H1 (cell line): ENCODE results near the gene FJX1. TPM values are rescaled to one million over a fixed set of nuclear protein-coding genes. Genes with fewer than 3 reads are reported as not detected.

Experiments
- CTCF ChIA-PET: fragments of 300-600 bp; sonication (Branson Sonifier 250); formaldehyde crosslinking; loops from one replicate; lab custom pipeline; 2021; ENCODE audit not compliant: partially characterized antibody; lab: Charles Lee
- POLR2A ChIA-PET: fragments of 300-600 bp; sonication (Branson Sonifier 250); formaldehyde crosslinking; loops from one replicate; lab custom pipeline; 2021; ENCODE audit warnings: inconsistent platforms; ENCODE audit not compliant: partially characterized antibody; lab: Charles Lee
- DNase-seq, 2 experiments: peaks; one replicate each; pipeline versions ENCODE4 v3.0.0 to v3.0.0-alpha.2; 2010 to 2022; ENCODE audit warnings: low spot score in 2 of 2, low read depth in 1 of 2, mixed read lengths in 1 of 2
- FAIRE-seq: peaks from 2 replicates; lab custom pipeline; 2011; peaks lifted over from hg19 to GRCh38; lab: Jason Lieb, UNC
- H2AFZ ChIP-seq: 2 replicates; pipeline ENCODE4 v1.8.1; 2012; ENCODE audit warnings: low read length, inconsistent platforms
- H2AK5ac ChIP-seq: 2 replicates; pipeline ENCODE4 v1.6.1; 2013; ENCODE audit warnings: low read depth, low read length
- H2BK120ac ChIP-seq: replicated peaks from 2 replicates; pipeline ENCODE3; 2013; ENCODE audit warnings: low read depth, low read length, inconsistent platforms
- H2BK12ac ChIP-seq: 2 replicates; pipeline ENCODE4 v1.6.1; 2013; ENCODE audit warnings: low read depth, low read length
- H2BK15ac ChIP-seq: 2 replicates; pipeline ENCODE4 v1.6.1; 2013; ENCODE audit warnings: low read length
- H2BK20ac ChIP-seq: 2 replicates; pipeline ENCODE4 v1.6.1; 2013; ENCODE audit warnings: low read length
- H2BK5ac ChIP-seq: 2 replicates; pipeline ENCODE4 v1.6.1; 2013; ENCODE audit warnings: low read depth, low read length
- H3K14ac ChIP-seq: 2 replicates; pipeline ENCODE4 v1.6.1; 2013; ENCODE audit warnings: inconsistent platforms; ENCODE audit not compliant: insufficient read length
- H3K18ac ChIP-seq: 2 replicates; pipeline ENCODE4 v1.6.1; 2013; ENCODE audit warnings: low read length; ENCODE audit errors: extremely low read depth
- H3K23ac ChIP-seq: 2 replicates; pipeline ENCODE4 v1.6.1; 2013; ENCODE audit warnings: inconsistent platforms; ENCODE audit not compliant: insufficient read length
- H3K23me2 ChIP-seq: 2 replicates; pipeline ENCODE4 v1.6.1; 2013; ENCODE audit warnings: low read depth, low read length
- H3K27ac ChIP-seq: 2 replicates; pipeline ENCODE4 v1.6.1; 2011; ENCODE audit warnings: low read depth, low read length, inconsistent platforms
- H3K27me3 ChIP-seq, 4 experiments: replicated peaks in 1 of 4; 1 replicate in 1 of 4; 2 replicates in 3 of 4; pipeline versions ENCODE4 v1.6.1 to v1.8.1; 2011 to 2013; ENCODE audit warnings: low read length in 3 of 4, mild to moderate bottlenecking in 3 of 4, inconsistent platforms in 2 of 4, mixed read lengths in 2 of 4, moderate library complexity in 1 of 4; ENCODE audit not compliant: control insufficient read depth in 3 of 4, insufficient read depth in 3 of 4; ENCODE audit errors: extremely low read depth in 1 of 4
- H3K36me3 ChIP-seq, 4 experiments: 2 replicates each; pipeline versions ENCODE4 v1.6.1 to v1.8.1; 2011 to 2013; ENCODE audit warnings: mild to moderate bottlenecking in 4 of 4, low read length in 3 of 4, moderate library complexity in 2 of 4, control low read depth in 1 of 4, inconsistent platforms in 1 of 4; ENCODE audit not compliant: insufficient read depth in 4 of 4, control insufficient read depth in 2 of 4
- H3K4ac ChIP-seq: replicated peaks from 2 replicates; pipeline ENCODE3; 2013; ENCODE audit warnings: low read length, low read depth, mixed read lengths, inconsistent platforms; ENCODE audit not compliant: insufficient read length
- H3K4me1 ChIP-seq, 4 experiments: replicated peaks in 1 of 4; 1 replicate in 1 of 4; 2 replicates in 3 of 4; pipeline versions ENCODE4 v1.6.1 to v1.8.1; 2011 to 2013; ENCODE audit warnings: low read length in 3 of 4, inconsistent platforms in 2 of 4, mixed read lengths in 1 of 4; ENCODE audit not compliant: insufficient read depth in 4 of 4, control insufficient read depth in 3 of 4
- H3K4me2 ChIP-seq, 2 experiments: 2 replicates each; pipeline versions ENCODE4 v1.6.1 to v1.8.1; 2011 to 2013; ENCODE audit warnings: low read depth in 2 of 2, low read length in 2 of 2, control low read depth in 1 of 2, inconsistent platforms in 1 of 2, mild to moderate bottlenecking in 1 of 2; ENCODE audit not compliant: insufficient read depth in 1 of 2
- H3K4me3 ChIP-seq, 4 experiments: fragments of 200-600, 300-600 bp in 1 of 4; sonication (generic), shearing (Covaris generic), sonication (Bioruptor Twin) in 1 of 4; 2 replicates each; pipeline versions ENCODE4 v1.5.1 to v1.8.1; 2011 to 2016; ENCODE audit warnings: low read length in 4 of 4, low read depth in 3 of 4, control low read depth in 2 of 4, inconsistent platforms in 2 of 4, mild to moderate bottlenecking in 2 of 4, mixed read lengths in 1 of 4, moderate library complexity in 1 of 4; ENCODE audit not compliant: insufficient read depth in 2 of 4; ENCODE audit errors: extremely low read depth in 1 of 4
- H3K56ac ChIP-seq: replicated peaks from 2 replicates; pipeline ENCODE3; 2013; ENCODE audit warnings: low read depth, mild to moderate bottlenecking, mixed read lengths, low read length, inconsistent platforms; ENCODE audit not compliant: insufficient read length
- H3K79me1 ChIP-seq: 2 replicates; pipeline ENCODE4 v1.6.1; 2013; ENCODE audit warnings: low read depth, low read length, control low read depth
- H3K79me2 ChIP-seq, 2 experiments: 2 replicates each; pipeline versions ENCODE4 v1.6.1 to v1.8.1; 2012 to 2013; ENCODE audit warnings: low read length in 2 of 2, mild to moderate bottlenecking in 2 of 2, inconsistent platforms in 1 of 2; ENCODE audit not compliant: insufficient read depth in 2 of 2, control insufficient read depth in 1 of 2
- H3K9ac ChIP-seq, 4 experiments: replicated peaks in 1 of 4; 1 replicate in 1 of 4; 2 replicates in 3 of 4; pipeline versions ENCODE4 v1.6.1 to v1.8.1; 2011 to 2013; ENCODE audit warnings: low read depth in 3 of 4, low read length in 3 of 4, control low read depth in 2 of 4, mild to moderate bottlenecking in 2 of 4, moderate library complexity in 2 of 4, inconsistent platforms in 1 of 4; ENCODE audit errors: extremely low read depth in 1 of 4
- H3K9me3 ChIP-seq, 2 experiments: 2 replicates each; pipeline versions ENCODE4 v1.6.1 to v1.8.1; 2012 to 2013; ENCODE audit warnings: mild to moderate bottlenecking in 2 of 2, moderate library complexity in 2 of 2, control low read depth in 1 of 2, inconsistent platforms in 1 of 2, low read depth in 1 of 2, low read length in 1 of 2, mixed read lengths in 1 of 2; ENCODE audit not compliant: insufficient read depth in 2 of 2
- H4K20me1 ChIP-seq, 2 experiments: replicated peaks in 1 of 2; 2 replicates each; pipeline versions ENCODE3 to v1.8.1; 2011 to 2013; ENCODE audit warnings: inconsistent platforms in 2 of 2, low read length in 2 of 2, mild to moderate bottlenecking in 1 of 2; ENCODE audit not compliant: insufficient read depth in 2 of 2, control insufficient read depth in 1 of 2
- H4K5ac ChIP-seq: 2 replicates; pipeline ENCODE4 v1.6.1; 2013; ENCODE audit warnings: low read length, low read depth, mixed read lengths, inconsistent platforms; ENCODE audit not compliant: insufficient read length
- H4K8ac ChIP-seq: 2 replicates; pipeline ENCODE4 v1.8.0; 2013; ENCODE audit warnings: mild to moderate bottlenecking, moderate library complexity, low read length, inconsistent platforms; ENCODE audit not compliant: insufficient read depth; ENCODE audit errors: extremely low read depth
- H4K91ac ChIP-seq: replicated peaks from 2 replicates; pipeline ENCODE3; 2013; ENCODE audit warnings: low read length, mixed read lengths, inconsistent platforms; ENCODE audit not compliant: insufficient read length
- BACH1 ChIP-seq: IDR thresholded peaks from 2 replicates; pipeline ENCODE4 v1.6.1; 2012; ENCODE audit warnings: low read length, improper control_type of control experiment
- CEBPB ChIP-seq: IDR thresholded peaks from 2 replicates; pipeline ENCODE4 v1.6.1; 2012; ENCODE audit warnings: low read depth, low read length
- FOSL1 ChIP-seq: IDR thresholded peaks from 2 replicates; pipeline ENCODE4 v1.6.1; 2011; ENCODE audit warnings: mild to moderate bottlenecking, low read depth, low read length, moderate library complexity; ENCODE audit not compliant: insufficient read depth
- KDM4A ChIP-seq: IDR thresholded peaks from one replicate; pipeline ENCODE4 v1.7.1; 2012; ENCODE audit warnings: low read depth, mild to moderate bottlenecking, moderate library complexity, low read length, inconsistent platforms; ENCODE audit not compliant: severe bottlenecking
- KDM5A ChIP-seq: fragments of 200-600 bp; IDR thresholded peaks from 2 replicates; pipeline ENCODE4 v1.7.1; 2012; ENCODE audit warnings: mild to moderate bottlenecking, low read length, inconsistent platforms, mixed read lengths
- POU5F1 ChIP-seq: IDR thresholded peaks from 2 replicates; pipeline ENCODE4 v1.6.1; 2011; ENCODE audit warnings: low read depth, mild to moderate bottlenecking, low read length, moderate library complexity
- TAF7 ChIP-seq: optimal IDR thresholded peaks from 2 replicates; pipeline ENCODE3; 2011; ENCODE audit warnings: low read depth, mild to moderate bottlenecking, inconsistent platforms, low read length, moderate library complexity, borderline replicate concordance
- WGBS, 2 experiments: shearing (Covaris generic) in 1 of 2; methylation state at CpG; one replicate each; pipeline versions ENCODE4 v1.1.6 to v1.1.7; 2013 to 2015; ENCODE audit warnings: low lambda C conversion rate in 2 of 2, mixed read lengths in 2 of 2, inconsistent platforms in 1 of 2, low coverage in 1 of 2, missing lambda C conversion rate in 1 of 2; ENCODE audit not compliant: insufficient replicate concordance in 2 of 2, insufficient coverage in 1 of 2, insufficient read length in 1 of 2; ENCODE audit errors: extremely low coverage in 1 of 2, missing lambda C conversion rate in 1 of 2; 5-methylcytosine and 5-hydroxymethylcytosine counted together
- polyA plus RNA-seq, 7 experiments: library from polyadenylated mRNA; depleted of rRNA in 3 of 7; stranded (reverse) in 5 of 7; unstranded in 2 of 7; fragments of >200 nt in 5 of 7; fragments of 200-250 nt in 2 of 7; gene quantifications; 1 replicate in 5 of 7; 2 replicates in 1 of 7; 4 replicates in 1 of 7; pipeline versions ENCODE4 v1.2.1 to v1.2.3, GENCODE V29; 2011 to 2013; ENCODE audit warnings: missing spikeins in 2 of 7, mixed read lengths in 2 of 7
- total RNA-seq: library from RNA; stranded (reverse); fragmentation: NEBNext Ultra II Directional; extraction: Animal tissue kit (Norgen Biotek cat#: 25700); gene quantifications from 2 replicates; pipeline ENCODE4 v1.2.1, GENCODE V29; 2021
- TF ChIP-seq, protein P1 (sequence below): IDR thresholded peaks from 2 replicates; pipeline ENCODE4 v1.6.1; 2012; ENCODE audit warnings: low read length, inconsistent platforms

FJX1 gene
- total and polyA plus RNA-seq, 2 of the 8 experiments (the other 6 are each of a cell fraction or from before 2014, with no cell fraction given), result 6.3 to 13.3 TPM

DNA sequence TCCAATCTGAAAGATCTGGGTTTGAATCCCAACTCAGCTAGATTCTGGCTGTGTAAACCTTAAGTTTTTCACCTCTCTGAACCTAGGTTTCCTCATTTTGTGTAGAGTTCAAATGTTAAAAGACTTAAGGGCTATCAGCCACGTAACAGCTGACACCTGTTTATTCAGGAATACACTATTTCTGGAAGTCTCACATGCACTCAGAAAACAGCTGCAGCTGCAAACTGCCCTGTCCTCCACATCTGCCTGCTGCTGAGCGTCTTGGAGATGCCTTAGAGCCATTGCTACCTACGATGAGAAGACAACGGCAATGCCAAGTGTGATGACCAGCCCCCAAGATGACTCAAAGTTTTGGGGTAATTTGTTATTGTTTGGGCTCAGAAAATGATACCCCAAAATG lies 37.6 kb downstream of the FJX1 start:
- Histone ChIP-seq H2AFZ (no peak overlapping the region), H4K5ac (no peak overlapping the region), H3K23me2 (no peaks in the 10 kb centered on the region), H3K9ac (no peak overlapping the region), H3K36me3 (no peaks in the 10 kb centered on the region), H3K4me3 (no peak overlapping the region), H2BK12ac (no peak overlapping the region), H3K27ac (no peak overlapping the region), H2BK120ac (no peak overlapping the region), H2BK5ac (no peak overlapping the region), H2BK20ac (no peak overlapping the region), H3K18ac (no peak overlapping the region), H3K23ac (no peak overlapping the region), H3K56ac (no peak overlapping the region), H2AK5ac (no peak overlapping the region; the same call in 1 of the 2 replicates), H3K4ac (no peak overlapping the region), H3K4me2 (no peak overlapping the region)
- POLR2A ChIA-PET, result interaction anchor here (1.2 kb wide), 1 partner anchor 32 kb away, joined by 3 read pairs; no protein-coding TSS in a partner anchor
- DNase-seq (no peak), FAIRE-seq (no peak)
- WGBS, 2 experiments, result 91% methylated on average over 4 of the region's 4 CpGs; no CpG with 5 or more reads in 1 of the 2 experiments
- TF ChIP-seq BACH1, result no peak
- no peak for TF ChIP-seq CEBPB
- no peak for TF ChIP-seq TAF7
- TF ChIP-seq, protein P1, sequence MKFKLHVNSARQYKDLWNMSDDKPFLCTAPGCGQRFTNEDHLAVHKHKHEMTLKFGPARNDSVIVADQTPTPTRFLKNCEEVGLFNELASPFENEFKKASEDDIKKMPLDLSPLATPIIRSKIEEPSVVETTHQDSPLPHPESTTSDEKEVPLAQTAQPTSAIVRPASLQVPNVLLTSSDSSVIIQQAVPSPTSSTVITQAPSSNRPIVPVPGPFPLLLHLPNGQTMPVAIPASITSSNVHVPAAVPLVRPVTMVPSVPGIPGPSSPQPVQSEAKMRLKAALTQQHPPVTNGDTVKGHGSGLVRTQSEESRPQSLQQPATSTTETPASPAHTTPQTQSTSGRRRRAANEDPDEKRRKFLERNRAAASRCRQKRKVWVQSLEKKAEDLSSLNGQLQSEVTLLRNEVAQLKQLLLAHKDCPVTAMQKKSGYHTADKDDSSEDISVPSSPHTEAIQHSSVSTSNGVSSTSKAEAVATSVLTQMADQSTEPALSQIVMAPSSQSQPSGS, result no peak
- TF ChIP-seq KDM4A, result no peak
- no peak for TF ChIP-seq FOSL1
- TF ChIP-seq KDM5A, result no peak
- no peak for TF ChIP-seq POU5F1
- TF ChIP-seq, all 59 proteins: peak for 0
- no peaks in the 10 kb centered on the region for H4K20me1 ChIP-seq
- H3K4me1 ChIP-seq, result peaks cover 0 to 10% (median 2%) of the 10 kb centered on the region in 4 experiments; a peak in 4 of 7 replicates
- H2BK15ac ChIP-seq, result no peak overlapping the region
- no peak overlapping the region for H4K8ac ChIP-seq
- CTCF ChIA-PET, result interaction anchor here (0.8 to 1.6 kb wide), 5 partner anchors 136 to 368 kb away, joined by 3 read pairs; no protein-coding TSS in a partner anchor
- no peaks in the 10 kb centered on the region for H3K79me2 ChIP-seq
- H3K9me3 ChIP-seq, result no peaks in the 10 kb centered on the region
- no peak overlapping the region for H4K91ac ChIP-seq
- H3K79me1 ChIP-seq, result no peaks in the 10 kb centered on the region
- H3K14ac ChIP-seq, result no peak overlapping the region
- peaks cover 0 to 13% (median 6%) of the 10 kb centered on the region in 4 experiments; a peak in 6 of 7 replicates for H3K27me3 ChIP-seq
